ENCODE results near the gene UBR4. TPM values are rescaled to one million over a fixed set of nuclear protein-coding genes. Genes with fewer than 3 reads are reported as not detected.

UBR4 gene
- total RNA-seq, 1 experiment from 2014 or later, result 59.2 TPM

DNA sequence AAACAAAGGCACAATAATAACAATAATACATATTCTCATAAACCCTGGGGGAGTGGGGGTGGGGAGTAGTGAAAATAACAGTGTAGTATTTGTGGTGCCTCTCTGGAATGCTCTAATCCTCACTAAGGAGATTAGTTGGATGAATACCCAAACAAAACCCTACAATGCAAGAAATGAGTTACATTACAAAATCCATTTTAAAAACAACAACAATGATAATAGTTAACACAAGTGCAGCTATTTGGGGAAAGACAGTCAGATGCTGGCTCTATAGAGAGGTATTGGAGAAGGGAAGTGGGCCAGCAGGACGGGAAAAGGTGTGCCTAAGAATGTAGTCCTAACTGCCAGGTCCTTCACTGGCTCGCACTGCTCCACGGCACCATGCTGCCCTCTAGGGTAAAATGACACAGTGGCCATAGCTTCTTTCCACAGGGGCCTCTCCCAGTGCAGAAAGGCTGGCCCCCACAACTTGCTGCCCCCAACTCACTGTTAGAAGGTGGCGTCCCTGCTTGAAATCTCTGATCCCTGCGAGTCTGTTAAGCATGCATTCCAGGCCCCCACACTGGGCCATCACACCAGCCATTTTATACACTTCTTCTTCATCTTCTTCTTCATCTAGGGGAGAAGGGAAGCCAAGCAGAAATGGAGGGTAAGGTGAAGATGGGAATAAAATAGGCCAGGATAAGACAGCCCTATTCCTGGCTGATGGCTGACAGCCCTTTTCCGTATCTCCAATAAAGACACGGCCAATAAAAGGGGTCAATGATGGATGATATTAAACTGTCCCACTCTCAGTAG lies 113.8 kb downstream of the UBR4 start:
- DNase-seq (ENCODE audit: low read depth), result no peak

DNA sequence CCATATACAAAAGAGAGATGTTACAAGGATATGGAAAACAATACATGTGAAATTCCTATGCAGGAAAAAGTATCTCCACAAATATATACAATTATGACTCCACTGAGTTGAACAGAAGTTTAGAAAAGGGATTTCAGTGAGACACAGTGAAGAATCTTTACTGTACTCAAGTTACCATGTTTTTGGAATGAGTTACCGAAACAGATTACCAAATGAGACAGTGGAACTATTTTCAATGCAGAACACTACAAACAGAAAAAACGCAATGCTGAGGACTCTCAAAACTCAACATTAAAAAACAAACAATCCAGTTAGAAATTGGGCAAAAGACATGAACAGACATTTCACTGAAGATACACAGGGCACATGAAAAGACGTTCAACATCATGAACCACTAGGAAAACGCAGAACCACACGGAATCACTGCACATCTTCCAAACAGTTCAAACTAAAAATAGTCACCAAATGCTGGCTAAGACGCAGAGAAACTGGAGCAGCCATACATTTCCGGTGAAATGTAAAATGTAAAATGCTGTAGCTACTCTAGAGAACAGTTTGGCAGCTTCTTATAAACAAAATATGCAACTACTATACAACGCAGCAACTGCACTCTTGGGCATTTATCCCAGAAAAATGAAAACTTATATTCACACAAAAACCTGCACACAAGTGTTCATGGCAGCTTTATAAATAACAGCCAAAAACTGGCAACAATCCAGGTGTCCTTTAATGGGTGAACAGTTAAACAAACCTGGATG lies 118.7 kb downstream of the UBR4 start:
- peak; percentile 37 for DNase-seq (ENCODE audit: low read depth)

DNA sequence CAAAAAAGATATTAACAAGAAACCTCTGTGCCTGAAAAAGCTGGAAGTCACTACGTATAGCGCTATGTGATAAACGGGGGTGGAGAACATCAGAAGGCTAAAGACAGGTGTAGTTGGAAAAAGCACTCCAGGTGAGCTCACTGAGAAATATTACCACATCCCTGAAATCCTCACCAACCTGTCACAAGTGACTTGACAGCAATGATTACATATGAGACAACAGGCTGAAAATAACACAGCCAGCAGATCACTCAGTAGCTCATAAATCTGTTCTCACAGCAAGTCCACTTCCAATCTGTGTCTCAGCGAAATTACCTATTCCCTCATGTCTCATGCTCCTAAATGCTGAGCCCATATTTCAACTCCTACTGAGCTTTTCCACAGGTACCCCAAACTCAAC lies 120.5 kb downstream of the UBR4 start:
- DNase-seq (ENCODE audit: low read depth), result no peak

DNA sequence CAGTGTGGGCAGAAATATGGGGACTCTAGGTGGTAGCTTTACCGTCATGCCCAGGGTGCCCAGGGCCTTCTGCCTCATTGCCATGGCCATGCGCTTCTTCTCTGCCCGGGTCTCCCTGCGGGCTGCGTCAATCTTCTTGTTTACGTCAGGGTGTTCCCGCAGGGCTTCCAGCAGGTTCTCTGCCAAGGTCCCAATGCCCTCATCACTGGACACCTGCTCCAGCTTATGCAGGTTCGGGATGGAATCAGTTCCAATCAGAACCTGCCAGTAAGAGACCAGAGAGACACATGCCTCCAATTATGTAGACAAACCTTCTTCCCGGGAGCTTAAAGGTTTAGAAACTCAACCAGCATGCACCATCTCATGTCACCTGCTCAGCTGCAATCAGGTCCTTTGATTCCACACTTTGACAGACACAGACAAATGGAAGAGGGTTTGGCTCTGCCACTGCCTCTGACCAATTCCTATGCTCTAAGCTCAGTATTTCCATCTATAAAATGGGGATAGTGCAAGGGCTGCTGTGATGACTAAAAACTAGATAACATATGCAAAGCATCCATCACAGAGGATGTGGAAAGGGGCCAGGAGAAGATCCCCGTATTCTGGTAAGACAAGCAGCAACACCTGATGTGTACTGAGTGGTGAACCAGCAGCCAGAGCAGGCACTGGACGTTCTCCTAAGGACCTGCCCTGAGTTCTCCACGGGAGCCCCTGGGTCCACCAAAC lies 121.2 kb downstream of the UBR4 start:
- DNase-seq (ENCODE audit: low read depth), result no peak

DNA sequence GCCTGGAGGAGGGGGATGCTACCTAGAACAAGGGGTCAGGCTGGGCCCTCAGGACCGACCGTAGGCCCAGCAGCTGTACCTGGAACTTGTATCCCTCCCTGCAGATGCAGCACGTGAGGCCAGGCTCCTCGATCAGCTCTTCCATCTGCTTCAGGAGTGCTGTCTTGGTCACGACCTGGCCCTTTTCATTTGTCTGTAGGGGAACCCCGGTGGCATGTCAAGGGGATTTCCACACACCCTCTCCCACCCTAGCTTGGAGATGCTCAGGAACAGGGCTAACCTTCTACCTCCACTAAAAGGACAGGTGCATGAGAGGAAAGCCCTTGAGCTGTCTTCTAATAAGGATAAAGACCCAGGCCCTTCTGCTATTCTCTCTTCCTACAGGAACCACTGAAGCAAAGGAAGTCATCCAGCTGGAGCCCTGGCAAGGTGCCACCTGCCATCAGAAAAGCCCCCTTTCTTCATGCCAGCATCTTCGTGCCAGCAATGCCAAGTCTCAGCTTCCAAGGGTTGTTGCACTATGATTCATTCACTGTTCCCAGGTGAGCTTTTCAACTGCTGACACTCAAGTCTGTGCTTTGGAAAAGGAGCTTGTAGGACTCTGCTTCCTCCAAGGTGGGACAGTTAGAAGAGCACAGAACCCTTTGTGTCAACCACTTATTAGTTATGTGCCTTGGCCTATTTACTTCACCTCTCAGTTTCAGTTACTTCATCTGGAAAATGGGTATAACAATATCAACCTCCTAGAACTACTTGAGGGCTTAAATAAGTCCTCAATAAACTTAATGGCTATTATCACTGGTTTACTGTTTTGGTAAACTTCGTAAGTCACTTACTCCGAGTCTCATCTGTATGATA lies 122.1 kb downstream of the UBR4 start:
- no peak for DNase-seq (ENCODE audit: low read depth)

DNA sequence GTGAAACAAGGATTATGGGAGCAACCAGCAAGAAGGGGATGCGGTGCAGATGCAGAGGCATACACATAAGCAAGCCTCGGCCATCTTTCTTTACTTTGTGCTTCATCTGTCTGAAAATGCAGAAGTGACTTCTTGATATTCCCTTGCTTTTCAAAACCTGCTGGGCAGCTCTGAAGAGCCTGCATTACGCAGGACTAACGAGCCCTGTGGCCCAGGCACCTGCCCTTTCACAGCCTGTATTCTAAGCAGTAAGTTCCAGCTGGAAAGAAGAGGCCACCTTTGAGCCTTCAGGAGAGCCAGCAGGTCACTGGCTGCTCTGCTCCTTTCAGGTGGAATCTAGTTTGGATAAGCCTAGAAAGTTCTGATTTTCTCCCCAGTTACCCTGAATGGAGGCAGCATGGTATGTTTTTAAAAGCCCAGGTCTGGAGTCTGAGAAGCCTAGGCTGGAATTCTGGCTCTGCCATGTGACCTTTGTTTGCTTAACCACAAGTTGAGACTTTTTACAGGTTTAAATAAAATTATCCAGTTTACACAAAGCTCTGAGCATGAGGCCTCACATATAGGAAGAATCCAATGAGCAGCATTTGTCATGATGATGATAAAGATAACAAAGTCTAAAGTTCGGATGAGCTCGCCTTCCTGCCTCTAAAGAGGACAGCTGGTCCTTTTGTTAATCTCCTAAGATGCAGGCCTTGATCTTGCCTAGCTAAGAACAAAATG lies 122.9 kb downstream of the UBR4 start:
- no peak for DNase-seq (ENCODE audit: low read depth)

DNA sequence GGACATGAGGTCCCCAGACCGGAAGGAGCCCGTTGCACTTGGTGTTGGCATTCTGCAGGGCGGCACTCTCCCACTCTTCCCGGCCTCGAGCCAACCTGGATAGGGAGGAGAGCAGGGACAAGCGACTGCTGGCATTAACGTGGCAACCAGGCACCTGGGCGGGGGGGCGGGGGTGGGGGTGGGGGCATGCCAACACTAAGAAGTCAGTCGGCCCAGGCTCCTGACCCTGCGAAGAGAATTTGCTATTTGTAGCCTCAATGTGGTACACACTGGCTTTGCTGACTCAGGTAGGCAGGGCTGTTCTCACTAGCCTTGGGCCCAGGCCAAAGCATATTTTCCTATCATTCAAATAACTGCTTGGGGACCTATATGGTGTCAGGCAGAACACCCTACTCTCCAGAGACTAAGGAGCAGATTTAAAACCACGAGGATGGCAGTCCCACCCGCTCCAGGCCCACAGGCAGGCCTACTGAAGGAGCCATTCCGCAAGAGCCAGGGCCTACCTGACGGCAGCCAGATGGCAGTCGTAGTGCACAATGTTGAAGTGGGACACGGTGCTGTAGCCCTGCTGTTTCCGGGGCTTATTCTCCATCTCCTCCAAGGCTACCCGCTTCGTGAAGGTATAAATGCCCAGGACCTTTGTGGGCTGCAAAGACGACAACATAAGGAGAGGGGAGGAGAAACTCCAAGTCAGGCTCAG lies 123.7 kb downstream of the UBR4 start:
- DNase-seq (ENCODE audit: low read depth), result no peak

DNA sequence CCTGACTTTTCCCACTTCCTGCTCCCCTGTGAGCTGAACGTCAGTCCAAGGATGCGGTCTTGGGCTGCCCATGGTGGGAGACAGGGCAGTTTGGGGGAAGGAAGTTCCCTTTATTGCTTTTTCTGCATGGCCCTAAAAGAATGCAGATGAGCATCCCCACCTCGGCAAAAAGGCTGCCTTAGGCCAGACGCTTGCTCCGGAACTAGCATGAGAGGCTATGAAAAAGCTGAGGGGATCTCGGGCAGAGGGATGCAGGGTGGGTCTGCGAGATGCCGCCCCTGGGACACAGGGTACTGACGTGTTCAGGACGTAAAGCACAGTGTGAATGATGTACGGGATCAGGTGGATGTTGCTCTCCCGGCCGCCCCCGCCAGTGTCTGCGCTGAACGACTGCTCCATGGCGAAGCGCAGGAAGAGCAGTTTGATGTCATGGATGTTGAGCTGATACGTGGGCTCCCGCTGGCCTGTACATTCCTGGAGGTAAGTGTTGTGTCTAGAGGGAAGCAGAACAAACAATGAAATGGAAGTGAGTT lies 125.8 kb downstream of the UBR4 start:
- DNase-seq (ENCODE audit: low read depth), result no peak

DNA sequence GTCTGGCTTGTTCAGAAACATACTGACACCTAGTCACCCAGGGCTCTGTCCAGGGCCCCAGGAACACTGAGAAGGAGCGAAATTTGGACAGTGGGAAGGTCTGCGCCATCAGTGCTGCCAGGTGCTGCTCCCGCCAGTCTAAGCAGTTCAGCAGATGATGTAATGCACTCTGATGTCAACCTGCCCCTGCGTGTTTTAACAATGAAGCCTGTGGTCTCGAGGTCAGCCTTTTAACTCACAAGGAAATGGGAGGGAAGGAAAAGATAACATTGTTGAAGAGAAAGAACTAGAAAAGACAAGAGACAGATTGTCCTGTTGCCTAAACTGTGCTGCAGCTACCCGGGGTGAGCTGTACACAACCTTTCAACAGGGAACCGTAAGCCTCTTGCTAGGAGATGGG lies 127.0 kb downstream of the UBR4 start:
- DNase-seq (ENCODE audit: low read depth), result no peak

DNA sequence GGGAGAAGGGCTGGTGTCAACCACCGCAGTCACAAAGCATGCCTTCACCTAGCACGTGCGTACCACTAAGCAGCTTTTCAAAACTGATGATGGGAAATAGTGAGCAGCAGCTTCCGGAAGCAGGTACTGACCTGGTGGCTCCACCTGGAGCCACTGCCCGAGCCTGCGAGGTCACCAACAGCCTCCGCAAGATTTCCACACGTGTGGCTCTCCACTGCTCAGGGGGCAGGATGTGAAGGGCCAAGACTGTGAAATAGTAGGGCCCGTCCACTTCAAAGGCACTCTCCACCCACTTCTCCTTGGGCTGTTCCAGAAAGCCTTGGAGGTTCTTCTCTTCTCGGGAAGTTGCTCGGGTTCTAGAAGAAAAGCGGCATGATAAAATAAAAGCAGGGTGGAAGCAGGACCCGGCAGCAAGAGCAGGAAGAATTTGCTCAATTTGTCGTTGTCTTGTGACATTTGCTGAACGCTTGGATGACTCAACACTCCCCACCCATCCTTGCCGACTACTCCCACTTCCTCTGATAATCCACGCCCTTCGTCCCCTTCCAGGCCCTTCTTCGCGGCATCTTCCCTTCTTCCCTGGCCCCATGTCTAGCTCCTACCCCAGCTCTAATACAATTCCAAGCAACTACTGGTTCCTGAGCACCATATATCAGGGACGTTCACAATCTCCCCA lies 128.7 kb downstream of the UBR4 start:
- no peak for DNase-seq (ENCODE audit: low read depth)

DNA sequence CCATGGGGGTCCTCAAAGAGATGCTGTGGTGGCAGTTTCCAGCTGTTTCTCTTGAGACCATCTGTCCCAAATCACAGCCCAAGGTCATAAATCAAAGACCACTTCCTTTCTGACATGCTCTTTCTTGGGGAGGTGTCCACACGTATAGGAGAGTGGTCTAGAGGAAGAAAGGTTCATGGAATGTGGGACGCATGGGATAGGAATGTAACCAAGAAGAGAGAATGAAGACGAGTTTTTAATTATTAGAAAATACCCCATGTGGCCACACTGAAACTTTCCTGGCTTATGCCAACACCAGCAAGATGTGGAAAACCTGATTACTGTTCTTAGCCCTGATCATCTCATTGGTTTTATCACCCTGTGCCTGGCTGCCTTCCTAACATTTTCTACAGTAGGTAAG lies 129.3 kb downstream of the UBR4 start:
- DNase-seq (ENCODE audit: low read depth), result no peak

DNA sequence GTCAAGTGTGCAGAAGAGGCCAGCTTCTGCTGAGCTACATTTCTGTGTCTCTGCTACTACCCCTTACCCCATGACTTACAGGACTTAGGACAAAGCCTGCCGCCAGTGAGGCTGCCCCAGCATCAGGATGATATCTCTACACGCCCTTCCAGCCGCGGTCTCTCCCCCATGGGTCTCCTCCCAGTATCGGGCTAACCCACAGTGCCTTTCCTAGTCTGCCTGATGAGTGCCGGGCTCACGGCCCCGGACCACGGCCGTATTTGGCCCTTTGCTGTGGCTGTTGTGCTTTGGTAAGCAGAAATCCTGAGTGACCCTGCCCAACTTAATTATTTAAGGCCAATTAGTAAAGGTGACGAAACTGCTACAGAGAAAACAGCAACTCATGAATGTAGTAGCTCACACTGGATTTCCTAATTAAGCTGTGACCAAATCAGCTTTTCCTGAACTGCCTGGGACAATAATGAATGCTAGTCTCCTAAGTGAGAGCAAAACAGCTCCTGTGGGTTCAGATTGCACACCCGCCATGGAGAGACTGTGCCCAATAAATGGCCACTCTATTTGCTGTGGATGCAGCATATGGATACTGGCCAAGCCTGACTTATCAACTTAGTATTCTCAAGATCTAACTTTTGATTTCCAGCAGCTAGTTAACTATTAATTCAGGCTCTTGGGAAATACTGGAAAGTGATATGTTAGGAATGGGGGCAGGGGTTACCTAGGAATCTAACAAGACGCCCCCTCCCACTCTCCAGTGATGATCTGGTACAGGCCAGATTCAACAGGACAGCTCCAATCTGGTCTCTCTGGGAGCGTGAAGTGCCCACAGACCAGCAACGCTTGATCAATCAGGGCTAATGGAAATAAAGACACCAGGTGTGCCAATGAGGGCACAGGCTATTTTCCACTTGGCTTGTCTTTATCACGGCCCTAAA lies 130.3 kb downstream of the UBR4 start:
- DNase-seq (ENCODE audit: low read depth), result no peak

DNA sequence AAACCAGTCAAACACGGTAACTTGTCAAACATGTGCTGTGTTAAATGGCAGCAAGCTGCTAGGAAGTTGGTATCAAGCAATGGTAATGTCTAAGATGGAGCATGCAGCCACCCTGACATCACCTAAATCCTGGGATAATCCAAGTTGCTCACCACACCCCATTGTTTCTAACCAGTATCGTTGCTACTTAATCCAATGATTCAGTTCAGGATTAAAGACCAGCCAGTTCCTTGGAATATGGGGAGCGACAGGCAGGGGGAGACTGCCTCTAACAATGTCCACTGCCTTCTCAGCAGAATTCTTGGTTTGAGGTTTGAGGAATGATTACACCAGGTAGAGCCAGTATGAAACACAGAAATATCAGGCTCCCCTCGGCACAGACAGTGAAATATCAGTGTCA lies 131.5 kb downstream of the UBR4 start:
- DNase-seq (ENCODE audit: low read depth), result no peak

DNA sequence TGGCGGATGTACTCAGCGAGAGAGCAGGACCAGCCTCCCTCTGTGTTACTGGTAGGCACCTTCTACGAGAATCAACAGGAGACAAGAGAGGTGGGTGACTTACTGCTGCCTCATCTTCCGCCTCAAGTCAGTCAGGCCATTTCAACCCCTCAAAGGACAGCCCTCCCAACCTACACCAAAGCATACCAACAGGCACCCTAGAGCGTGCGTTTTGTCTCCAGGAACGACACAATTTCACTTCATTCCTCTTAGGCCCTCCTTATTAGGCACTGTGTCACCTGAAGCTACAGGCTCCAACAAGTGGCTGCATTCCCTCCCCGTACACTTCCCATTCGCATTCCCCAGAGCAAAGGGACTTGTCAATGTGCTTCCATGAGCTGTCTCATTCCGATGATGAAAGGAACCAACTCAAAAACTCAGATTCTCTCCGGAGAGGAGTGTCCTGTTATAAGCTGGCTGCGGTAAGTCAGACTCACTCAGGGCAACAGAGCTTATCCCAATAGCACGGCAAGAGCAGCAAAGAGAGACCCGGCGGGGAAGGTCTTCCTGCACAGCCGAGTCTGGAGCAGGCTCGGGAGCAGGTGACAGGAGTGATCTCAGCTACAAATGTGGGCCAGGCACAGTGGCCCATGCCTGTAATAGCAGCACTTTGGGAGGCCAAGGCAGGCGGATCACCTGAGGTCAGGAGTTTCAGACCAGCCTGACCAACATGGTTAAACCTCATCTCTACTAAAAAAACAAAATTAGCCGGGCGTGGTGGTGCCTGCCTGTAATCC lies 133.0 kb downstream of the UBR4 start:
- no peak for DNase-seq (ENCODE audit: low read depth)

DNA sequence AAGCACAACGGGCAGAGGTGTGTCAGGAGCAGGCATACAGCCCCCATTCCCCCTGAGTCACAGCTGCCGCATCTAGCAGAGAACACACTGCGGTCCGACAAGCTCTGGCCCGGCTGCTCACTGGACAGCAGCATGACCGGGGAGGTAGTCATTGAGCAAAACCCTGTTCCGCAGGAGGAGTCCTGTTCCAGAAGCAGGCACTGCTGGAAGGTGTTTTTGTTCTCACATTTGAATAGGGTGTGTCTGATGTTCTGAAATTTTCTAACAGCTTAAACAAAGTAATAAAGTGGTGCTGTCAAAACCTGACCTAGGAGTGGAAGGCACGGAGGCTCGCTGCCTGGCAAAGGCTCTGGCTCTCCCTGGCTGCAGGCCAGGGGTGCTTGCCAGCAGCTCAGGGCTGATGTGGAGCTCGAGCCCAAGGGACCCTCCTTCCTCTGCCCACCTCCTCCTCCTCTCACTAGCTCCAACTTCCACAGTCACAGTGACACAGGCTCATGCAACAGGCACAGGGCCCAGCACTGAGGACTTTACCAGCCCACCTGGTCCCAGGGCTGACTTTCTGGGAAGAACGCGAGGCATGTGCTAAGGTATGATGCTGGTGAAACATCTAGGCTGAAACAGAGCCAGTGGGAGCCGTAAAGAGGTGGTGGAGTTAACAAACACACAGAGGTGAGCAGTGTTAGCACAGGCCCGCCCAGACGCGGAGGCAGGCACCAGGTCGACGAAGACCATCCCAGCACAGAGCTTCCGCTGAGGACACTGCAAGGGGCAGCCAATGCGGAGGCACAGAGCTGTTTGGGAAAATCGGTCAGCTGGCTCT lies 135.0 kb downstream of the UBR4 start:
- DNase-seq (ENCODE audit: low read depth), result no peak

DNA sequence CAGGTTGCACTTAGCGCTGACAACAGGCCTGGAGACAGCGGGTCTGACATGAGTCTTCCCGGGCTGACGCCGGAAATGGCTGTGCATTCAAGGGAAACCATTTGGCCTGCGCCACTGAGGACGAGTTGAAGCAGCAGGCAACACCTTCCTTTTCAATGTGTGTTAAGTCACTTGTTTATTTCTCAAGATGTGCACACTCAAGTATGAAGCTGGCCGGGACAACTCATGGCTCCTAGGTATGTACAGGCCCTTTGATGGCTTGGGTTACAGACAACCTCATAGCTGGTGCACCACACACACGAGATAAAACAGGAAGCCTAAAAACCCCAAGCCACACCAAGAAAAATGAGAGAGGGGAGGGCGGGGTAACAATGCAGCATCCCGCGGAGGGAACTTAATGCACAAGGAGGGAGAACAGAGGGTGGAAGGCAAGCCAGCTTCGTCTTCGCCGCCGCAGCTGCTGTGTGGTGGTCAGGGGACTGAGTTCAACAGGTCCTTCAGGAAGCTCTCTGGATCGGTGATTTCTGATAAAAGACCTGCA lies 135.6 kb downstream of the UBR4 start:
- no peak for DNase-seq (ENCODE audit: low read depth)
